ENCODE data around the gene COL6A2.

DNA sequence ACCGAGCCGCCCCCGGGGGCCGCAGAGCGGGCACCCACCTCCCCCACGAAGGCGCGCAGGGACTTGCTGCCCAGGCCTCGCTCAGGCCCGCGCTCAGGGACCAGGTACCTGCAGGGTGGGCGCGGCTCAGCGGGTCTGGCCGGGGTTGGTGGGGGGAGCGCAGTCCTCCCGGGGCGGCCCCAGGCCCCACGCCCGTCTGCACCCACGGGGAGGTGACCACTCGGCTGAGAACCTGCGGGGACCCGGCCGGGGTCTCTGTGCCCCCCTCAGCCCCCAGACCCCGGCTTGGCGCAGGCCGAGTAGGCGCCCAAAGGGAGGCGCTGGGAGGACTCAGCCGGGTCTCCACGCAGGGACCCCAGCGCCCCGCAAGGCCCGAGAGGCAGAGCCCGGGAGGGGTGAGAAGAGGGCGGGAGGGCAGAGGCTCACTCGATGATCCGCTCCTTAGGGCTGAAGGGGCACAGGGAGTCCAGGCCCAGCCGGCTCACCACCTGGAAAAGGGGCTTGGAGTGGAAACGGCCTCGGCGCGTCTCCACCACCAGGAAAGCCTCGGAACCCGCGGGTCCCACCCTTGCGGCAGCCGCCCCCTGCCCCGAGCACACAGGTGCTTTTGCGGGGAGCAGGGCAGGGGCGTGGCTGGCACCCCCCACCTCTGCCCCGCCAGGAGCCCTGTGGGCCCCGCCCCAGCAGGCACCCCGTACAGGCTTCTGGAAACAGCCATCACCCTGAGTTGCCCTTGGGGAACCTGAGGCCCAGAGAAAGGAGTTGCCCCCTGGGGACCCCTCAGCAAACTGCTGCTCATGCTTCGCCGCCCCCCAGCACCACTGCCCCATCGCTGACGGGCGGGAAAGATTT is 48.2 kb downstream of the COL6A2 start:
- TF ChIP-seq, protein P1, sequence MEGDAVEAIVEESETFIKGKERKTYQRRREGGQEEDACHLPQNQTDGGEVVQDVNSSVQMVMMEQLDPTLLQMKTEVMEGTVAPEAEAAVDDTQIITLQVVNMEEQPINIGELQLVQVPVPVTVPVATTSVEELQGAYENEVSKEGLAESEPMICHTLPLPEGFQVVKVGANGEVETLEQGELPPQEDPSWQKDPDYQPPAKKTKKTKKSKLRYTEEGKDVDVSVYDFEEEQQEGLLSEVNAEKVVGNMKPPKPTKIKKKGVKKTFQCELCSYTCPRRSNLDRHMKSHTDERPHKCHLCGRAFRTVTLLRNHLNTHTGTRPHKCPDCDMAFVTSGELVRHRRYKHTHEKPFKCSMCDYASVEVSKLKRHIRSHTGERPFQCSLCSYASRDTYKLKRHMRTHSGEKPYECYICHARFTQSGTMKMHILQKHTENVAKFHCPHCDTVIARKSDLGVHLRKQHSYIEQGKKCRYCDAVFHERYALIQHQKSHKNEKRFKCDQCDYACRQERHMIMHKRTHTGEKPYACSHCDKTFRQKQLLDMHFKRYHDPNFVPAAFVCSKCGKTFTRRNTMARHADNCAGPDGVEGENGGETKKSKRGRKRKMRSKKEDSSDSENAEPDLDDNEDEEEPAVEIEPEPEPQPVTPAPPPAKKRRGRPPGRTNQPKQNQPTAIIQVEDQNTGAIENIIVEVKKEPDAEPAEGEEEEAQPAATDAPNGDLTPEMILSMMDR (IDR thresholded peaks at IDR 0.05), result no peak
- no peak for TF ChIP-seq POLR2AphosphoS5 (IDR thresholded peaks at IDR 0.05)

Measured in prostate gland (tissue), 2 donors.